Mononuclear cell (primary cell): Measurements from ENCODE around the gene HNRNPUL1. TPM values are rescaled to one million over a fixed set of nuclear protein-coding genes. Genes with fewer than 3 reads are reported as not detected.
A peak's percentile ranks its signal among the peaks of the same experiment; 100 is the strongest.

Experiments
- H3K27me3 ChIP-seq: 2 replicates; pipeline ENCODE4 v1.6.0; 2011; ENCODE audit warnings: low read length, control low read depth; ENCODE audit not compliant: insufficient read depth
- H3K4me1 ChIP-seq: 2 replicates; pipeline ENCODE4 v1.5.1; 2011; ENCODE audit warnings: mild to moderate bottlenecking, low read length, control low read depth; ENCODE audit not compliant: insufficient read depth
- H3K4me3 ChIP-seq: 2 replicates; pipeline ENCODE4 v1.5.1; 2011; ENCODE audit warnings: mild to moderate bottlenecking, low read length, moderate library complexity
- H3K9me3 ChIP-seq: 2 replicates; pipeline ENCODE4 v1.5.1; 2011; ENCODE audit warnings: low read depth, mild to moderate bottlenecking, control low read depth, low read length
- total RNA-seq: library from RNA; depleted of rRNA; stranded (reverse); fragments of >200 nt; gene quantifications from one replicate; pipeline ENCODE4 v1.2.3, GENCODE V29; 2012

The HNRNPUL1 gene
- total RNA-seq, 1 donor: 171 TPM

- Histone ChIP-seq H3K27me3 (no peaks in the 10 kb centered on the region), H3K9me3 (no peaks in the 10 kb centered on the region), H3K4me1 (peaks cover 46% of the 10 kb centered on the region), H3K4me3 (no peak overlapping the region)
Measured at GRCh38 chr19:41320568-41320967, 56.4 kb downstream of the HNRNPUL1 start.

- H3K9me3 ChIP-seq: no peaks in the 10 kb centered on the region
- H3K4me3 ChIP-seq: no peak overlapping the region
- H3K4me1 ChIP-seq: peaks cover 52% of the 10 kb centered on the region
- H3K27me3 ChIP-seq: no peaks in the 10 kb centered on the region
Measured at GRCh38 chr19:41321204-41321599, 57.0 kb downstream of the HNRNPUL1 start.

- Histone ChIP-seq H3K4me1 (peaks cover 57% of the 10 kb centered on the region), H3K27me3 (no peaks in the 10 kb centered on the region), H3K9me3 (no peaks in the 10 kb centered on the region), H3K4me3 (no peak overlapping the region)
Measured at GRCh38 chr19:41321600-41322270, 57.6 kb downstream of the HNRNPUL1 start.

- Histone ChIP-seq H3K9me3 (no peaks in the 10 kb centered on the region), H3K4me1 (peaks cover 64% of the 10 kb centered on the region), H3K4me3 (no peak overlapping the region), H3K27me3 (no peaks in the 10 kb centered on the region)
Measured at GRCh38 chr19:41322451-41322850, 58.3 kb downstream of the HNRNPUL1 start.

- Histone ChIP-seq H3K4me1 (peaks cover 70% of the 10 kb centered on the region), H3K27me3 (no peaks in the 10 kb centered on the region), H3K9me3 (no peaks in the 10 kb centered on the region), H3K4me3 (no peak overlapping the region)
Measured at GRCh38 chr19:41323023-41323422, 58.9 kb downstream of the HNRNPUL1 start.

- Histone ChIP-seq H3K4me3 (no peak overlapping the region), H3K4me1 (peaks cover 76% of the 10 kb centered on the region), H3K27me3 (no peaks in the 10 kb centered on the region), H3K9me3 (no peaks in the 10 kb centered on the region)
Measured at GRCh38 chr19:41323430-41324125, 59.4 kb downstream of the HNRNPUL1 start.

- no peaks in the 10 kb centered on the region for H3K9me3 ChIP-seq
- peaks cover 83% of the 10 kb centered on the region for H3K4me1 ChIP-seq
- no peak overlapping the region for H3K4me3 ChIP-seq
- no peaks in the 10 kb centered on the region for H3K27me3 ChIP-seq
Measured at GRCh38 chr19:41324231-41324702, 60.1 kb downstream of the HNRNPUL1 start.

- Histone ChIP-seq H3K9me3 (no peaks in the 10 kb centered on the region), H3K4me3 (no peak overlapping the region), H3K27me3 (no peaks in the 10 kb centered on the region), H3K4me1 (peaks cover 91% of the 10 kb centered on the region)
Measured at GRCh38 chr19:41324921-41325639, 60.9 kb downstream of the HNRNPUL1 start.

GRCh38 chr19:41325640-41325946 lies 61.4 kb downstream of the HNRNPUL1 start:
- Histone ChIP-seq H3K27me3 (no peaks in the 10 kb centered on the region), H3K4me1 (peaks cover 96% of the 10 kb centered on the region), H3K4me3 (no peak overlapping the region), H3K9me3 (no peaks in the 10 kb centered on the region)

GRCh38 chr19:41325947-41326706 lies 62.0 kb downstream of the HNRNPUL1 start:
- H3K4me3 ChIP-seq: no peak overlapping the region
- no peaks in the 10 kb centered on the region for H3K9me3 ChIP-seq
- H3K4me1 ChIP-seq: peaks cover 99% of the 10 kb centered on the region
- no peaks in the 10 kb centered on the region for H3K27me3 ChIP-seq

- Histone ChIP-seq H3K4me1 (peaks cover 98% of the 10 kb centered on the region), H3K4me3 (peak overlapping the region; percentile 33), H3K27me3 (no peaks in the 10 kb centered on the region), H3K9me3 (no peaks in the 10 kb centered on the region)
Measured at GRCh38 chr19:41327076-41327575, 63.0 kb downstream of the HNRNPUL1 start.

- no peaks in the 10 kb centered on the region for H3K9me3 ChIP-seq
- H3K4me3 ChIP-seq: peak overlapping the region; percentile 33
- H3K27me3 ChIP-seq: no peaks in the 10 kb centered on the region
- H3K4me1 ChIP-seq: peaks cover 95% of the 10 kb centered on the region
Measured at GRCh38 chr19:41327576-41328156, 63.5 kb downstream of the HNRNPUL1 start.

GRCh38 chr19:41328157-41328841 lies 64.1 kb downstream of the HNRNPUL1 start:
- Histone ChIP-seq H3K9me3 (no peaks in the 10 kb centered on the region), H3K4me3 (peak overlapping the region; percentile 33), H3K27me3 (no peaks in the 10 kb centered on the region), H3K4me1 (peaks cover 92% of the 10 kb centered on the region)

GRCh38 chr19:41328842-41329225 lies 64.7 kb downstream of the HNRNPUL1 start:
- no peaks in the 10 kb centered on the region for H3K27me3 ChIP-seq
- no peak overlapping the region for H3K4me3 ChIP-seq
- H3K9me3 ChIP-seq: no peaks in the 10 kb centered on the region

More at GRCh38 chr19:41328842-41329225, 64.7 kb downstream of the HNRNPUL1 start:
- peaks cover 92% of the 10 kb centered on the region for H3K4me1 ChIP-seq
